PC-9 (cell line): ENCODE measurements around the gene PKIB.

Experiments
- CTCF ChIP-seq: fragments of 200-600 bp; sonication (generic); conservative IDR thresholded peaks from 2 replicates; pipeline ENCODE4 v1.6.1; 2017; ENCODE audit warnings: mixed run types, antibody characterized with exemption, mild to moderate bottlenecking, moderate library complexity
- EZH2 ChIP-seq: fragments of 200-600 bp; sonication (generic); IDR thresholded peaks from 2 replicates; pipeline ENCODE4 v1.8.0; 2017; ENCODE audit warnings: antibody characterized with exemption, low read depth

- TF ChIP-seq CTCF = no peak
- TF ChIP-seq EZH2 = no peak
Observed at GRCh38 chr6:122676688-122677087, 66.5 kb downstream of the PKIB start.
